GM21737 (cell line): Measurements from ENCODE around the gene SLAIN2.

Source experiments
- ATAC-seq: cut with Tn5 transposase; IDR thresholded peaks from one replicate; pipeline ENCODE4 v1.9.1; 2021; ENCODE audit warnings: mild to moderate bottlenecking, moderate library complexity; ENCODE audit not compliant: unreplicated experiment

The SLAIN2 gene

DNA sequence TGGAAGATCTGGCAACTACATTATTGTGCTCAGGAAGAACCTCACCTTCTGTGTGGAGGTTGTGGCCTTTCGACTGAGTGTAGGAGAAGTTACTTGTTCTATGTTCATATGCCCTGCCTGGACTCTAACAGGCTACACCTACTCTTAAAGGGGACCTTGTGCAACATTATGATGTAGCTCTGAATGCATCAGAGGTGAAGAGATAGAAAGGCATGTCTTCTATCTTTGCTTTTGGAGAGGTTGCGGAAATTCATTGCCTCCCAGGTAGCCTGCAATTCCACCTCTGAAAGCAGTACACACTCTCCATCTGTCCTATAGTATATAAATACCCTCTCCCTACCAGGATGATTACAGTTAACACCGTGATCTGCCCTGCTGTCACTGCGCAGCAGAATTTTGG, 7.1 kb upstream of the SLAIN2 start:
- ATAC-seq = no peak

DNA sequence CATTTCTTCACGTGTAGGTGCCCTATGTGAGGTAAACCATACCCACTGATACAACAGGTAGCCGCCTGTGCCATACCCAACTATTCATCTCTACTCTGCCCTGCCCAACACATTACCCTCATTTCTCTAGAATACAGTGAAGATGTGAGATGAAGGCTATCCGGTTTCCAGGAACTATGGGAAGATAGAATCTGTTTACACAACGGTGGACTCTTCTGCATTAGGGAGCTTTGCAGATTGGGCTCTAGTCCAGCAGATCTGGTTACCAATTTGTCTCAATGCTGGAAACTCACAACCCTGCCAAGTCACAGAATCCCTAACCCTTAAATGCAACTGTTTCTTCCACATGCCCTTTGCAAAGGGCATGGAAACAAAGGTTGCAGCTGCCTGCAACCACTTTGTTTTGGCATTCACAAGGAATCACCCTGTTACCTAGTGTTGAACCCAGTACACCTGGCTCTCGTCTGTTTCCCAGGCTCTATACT, 6.4 kb upstream of the SLAIN2 start:
- no peak for ATAC-seq

DNA sequence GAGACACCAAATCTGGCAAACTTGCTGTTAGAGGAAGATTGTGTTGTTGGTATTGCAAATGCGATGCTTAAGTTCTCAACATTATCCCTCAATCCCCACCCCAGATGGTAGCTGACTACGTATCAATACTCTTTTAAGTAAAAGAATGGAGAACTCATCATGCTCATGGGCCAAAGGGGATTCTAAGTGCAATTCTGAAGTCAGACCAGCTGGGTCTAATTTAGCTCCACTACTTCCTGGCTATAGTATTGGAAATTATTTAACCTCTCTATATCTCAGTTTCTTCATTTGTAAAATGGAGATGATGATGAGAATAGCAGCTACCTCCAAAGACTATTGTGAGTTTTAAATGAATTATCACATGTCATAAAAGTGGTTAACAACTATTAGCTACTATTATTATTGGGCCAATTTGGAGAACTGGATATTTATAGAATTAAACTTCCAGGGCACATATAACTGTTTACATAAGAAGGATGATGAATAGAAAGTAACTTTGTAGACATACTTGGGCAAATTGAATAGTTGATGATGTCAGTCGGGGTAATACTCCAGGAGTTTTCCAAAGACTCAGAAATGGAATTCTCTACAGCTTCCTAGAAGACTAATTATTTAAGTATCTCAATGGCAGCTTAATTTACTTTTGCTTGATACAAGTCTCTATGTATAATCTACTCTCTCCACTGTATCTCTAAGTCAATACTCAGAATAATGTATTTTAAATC, 5.0 kb upstream of the SLAIN2 start:
- ATAC-seq = no peak

DNA sequence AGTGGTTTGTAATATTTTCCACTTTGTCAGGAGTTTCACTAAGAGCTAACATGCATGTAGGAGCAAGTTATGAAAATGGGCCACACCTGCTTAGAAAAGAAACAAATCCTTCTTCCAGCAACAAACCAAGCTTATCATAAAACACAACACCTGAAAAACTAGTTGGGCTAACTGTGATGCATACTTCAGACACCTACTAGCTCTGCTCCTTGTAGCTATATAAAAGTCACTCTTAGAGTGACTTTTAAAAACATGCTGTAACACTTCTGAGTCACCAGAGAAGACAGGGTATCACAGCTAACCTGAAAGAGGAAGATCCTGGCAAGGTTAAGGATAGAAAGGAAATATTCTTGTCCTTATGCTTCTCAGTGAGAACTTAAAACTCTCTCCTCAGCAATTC, 3.6 kb upstream of the SLAIN2 start:
- ATAC-seq = no peak

DNA sequence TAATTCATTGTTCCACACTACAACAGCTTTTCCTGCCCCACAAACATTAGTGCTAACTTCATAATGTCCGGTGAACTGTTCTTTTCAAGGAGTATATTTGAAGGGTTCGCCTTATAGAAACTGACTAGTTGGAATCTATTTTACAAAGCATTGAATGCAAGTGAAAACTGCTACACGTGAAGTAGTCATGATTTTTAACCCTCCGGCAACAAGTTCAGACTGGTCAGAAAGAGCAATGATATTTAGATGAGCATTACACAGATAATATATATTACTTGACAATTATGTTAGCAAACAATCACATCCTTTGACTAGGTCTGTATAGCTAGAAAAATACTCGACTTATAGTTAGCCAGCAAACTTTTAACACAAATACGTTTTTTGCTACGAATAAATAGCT, 1.7 kb upstream of the SLAIN2 start:
- no peak for ATAC-seq

DNA sequence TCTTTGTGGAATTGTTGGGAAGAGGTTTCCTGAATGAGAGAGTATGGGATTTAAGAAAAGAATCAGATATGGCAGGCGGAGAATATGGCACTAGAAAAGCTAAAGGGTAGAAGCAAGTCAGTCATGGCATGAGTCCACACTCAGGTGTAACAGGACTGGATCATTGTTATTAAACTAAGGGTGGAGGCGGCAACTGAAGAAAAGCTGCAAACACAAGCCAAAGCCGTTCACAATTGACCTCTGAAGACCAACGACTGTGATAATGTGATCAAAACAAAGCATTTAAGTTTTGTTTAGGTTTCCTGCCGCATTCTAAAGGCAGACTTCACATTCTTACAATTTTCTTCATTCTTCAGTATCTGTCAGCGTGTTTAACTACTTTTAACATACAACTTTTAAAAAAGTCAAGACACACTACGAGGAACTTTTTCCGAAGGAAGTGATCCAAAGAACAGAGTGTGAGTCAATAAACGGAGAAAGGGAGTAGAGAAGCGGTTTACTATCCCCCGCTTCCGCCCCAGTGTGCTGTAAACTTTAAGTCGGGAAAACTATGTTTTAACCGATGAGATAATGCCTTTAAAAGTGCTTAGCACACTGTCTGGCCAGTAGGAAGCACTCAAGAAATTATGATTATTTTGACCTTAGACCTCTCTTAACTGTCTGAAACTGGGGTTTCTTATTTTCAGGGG, 909 bp upstream of the SLAIN2 start:
- ATAC-seq = peak; percentile 1

DNA sequence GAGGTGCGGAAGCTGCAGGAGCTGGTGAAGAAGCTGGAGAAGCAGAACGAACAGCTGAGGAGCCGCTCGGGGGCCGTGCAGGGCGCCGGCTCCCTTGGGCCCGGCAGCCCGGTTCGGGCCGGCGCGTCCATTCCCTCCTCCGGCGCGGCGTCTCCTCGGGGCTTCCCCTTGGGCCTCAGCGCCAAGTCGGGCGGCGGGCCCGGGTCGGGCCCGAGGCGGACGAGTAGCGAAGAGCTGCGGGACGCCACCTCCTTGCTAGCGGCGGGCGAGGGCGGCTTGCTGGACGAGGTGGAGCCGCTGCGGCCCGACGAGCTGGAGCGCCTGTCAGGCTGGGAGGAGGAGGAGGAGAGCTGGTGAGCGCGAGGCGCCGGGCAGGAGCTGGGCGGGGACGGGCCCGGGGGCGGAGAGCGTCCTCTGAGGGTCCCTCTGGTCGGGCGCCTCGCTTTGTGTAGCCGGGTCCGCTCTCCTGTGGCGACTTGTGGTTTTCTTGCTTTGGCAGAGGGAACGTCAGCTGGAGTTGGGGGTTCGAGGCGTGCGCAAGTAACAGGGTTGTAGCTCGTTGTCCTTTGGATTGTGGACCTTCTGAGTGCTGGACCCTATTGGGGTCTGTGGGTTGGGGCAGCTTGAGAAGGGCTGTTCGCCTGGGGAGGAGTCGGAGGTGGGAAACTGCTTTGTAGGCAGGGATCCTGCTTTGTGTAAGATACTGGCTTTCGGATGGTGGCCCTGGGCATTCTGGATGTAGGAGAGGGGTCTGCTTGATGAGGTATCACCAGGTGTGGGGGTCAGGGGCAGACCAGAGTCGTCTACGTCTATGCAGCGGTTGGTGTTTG, 662 bp downstream of the SLAIN2 start:
- peak; percentile 23 for ATAC-seq

DNA sequence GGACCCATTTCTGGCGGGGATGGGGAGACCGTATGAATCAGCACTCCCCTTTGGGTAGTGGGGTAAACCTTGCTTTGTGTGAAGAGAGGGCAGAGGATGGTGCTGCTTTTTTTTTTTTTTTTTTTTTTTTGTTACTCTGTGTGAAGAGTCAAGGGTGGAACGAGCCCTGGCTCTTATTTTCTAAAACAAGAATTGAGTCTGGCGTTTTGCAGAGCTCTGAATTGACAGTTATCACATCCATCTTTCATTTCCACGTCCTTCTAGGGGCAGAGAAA, 1.2 kb downstream of the SLAIN2 start:
- ATAC-seq = no peak

DNA sequence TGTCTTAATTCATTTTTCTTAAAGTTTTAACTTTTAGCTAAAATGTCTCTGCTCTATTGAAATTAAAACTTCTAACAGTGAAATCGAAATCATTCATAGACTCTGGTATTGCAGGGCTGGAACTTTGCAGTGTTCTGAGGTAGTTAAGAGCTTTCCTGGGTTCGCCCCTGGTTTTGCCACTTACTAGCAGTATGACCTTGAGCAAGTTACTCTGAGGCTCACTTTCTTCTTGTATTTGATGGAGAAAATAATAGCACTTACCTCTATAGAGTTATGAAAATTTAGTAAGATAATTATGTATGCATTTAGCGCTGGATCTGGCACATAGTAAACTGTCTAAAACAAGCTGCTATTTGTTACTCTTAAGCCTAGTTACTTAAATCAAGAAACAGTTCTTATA, 1.7 kb downstream of the SLAIN2 start:
- ATAC-seq = no peak

DNA sequence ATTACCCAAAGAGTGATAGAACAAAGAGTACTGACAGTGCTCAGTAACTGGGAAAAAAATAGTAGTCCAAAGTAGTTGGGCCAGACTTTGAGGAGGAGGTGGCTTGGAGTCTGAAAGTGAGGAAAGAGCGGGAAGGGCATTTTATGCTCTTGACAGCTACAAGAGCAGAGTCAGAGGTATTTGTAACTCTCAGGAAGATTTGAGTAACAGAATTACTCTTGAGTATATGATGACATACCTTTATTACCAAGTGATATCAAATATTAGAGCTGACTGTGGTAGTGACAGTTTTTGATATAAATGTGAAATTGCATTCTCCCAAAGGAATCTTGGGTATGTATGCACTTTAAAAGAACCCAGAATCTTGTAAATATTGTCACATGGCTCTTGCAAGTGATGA, 2.2 kb downstream of the SLAIN2 start:
- no peak for ATAC-seq

DNA sequence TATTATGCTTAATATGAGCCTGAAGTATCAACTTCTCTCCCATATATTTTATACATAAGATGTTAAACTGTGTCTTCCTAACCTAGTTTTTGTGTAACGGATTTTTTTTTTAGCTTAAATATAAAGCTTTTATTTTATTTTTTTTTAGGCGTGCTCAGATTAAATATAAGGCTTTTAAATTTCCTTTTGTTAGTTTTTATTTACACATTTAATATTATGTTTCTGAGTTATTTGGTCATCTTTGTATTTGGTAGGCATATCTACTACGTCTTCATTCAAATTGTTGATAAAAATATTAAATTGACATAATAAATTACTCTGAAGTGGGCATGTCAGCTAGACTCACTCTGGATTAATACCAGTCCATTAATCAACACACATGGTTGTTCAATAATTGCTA, 4.2 kb downstream of the SLAIN2 start:
- no peak for ATAC-seq

DNA sequence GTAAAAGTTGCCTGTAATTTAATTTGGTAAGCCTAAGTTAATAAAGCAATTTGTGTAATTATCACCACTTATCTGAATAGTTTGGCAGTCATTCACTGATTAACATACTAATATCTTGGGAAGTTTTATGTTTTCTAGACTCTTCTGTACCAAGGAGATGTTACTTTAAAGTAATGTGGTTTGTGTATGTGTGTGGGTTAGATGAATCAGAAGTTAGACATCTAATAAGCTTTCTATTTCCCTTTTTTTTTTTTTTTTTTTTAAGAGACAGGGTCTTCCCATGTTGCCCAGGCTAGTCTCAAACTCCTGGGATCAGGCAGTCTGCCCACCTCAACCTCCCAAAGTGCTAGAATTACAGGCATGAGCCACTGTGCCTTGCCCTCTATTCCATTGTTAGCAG, 5.3 kb downstream of the SLAIN2 start:
- ATAC-seq = no peak

DNA sequence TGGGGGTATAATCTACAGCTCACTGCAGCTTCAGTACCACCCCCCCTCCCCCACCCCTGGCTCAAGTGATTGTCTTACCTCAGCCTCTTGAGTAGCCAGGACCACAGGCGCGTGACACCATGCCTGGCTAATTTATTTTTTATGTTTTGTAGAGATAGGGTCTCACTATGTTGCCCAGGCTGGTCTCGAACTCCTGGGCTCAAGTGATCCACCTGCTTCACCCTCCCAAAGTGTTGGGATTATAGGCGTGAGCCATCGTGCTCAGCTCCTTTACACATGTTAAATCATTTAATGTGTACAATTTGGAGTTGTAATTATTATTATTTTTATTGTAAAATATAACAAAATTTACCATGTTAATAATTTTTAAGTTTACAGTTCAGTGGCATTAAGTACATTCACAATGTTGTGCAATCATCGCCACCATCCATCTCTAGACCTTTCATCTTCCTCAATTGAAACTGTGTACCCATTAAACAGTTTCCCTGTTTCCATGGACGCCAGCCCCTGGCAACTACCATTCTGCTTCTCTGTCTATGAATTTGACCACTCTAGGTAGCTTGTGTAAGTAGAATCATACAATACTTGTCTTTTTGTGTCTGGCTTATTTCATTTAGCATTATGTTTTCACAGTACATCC, 6.1 kb downstream of the SLAIN2 start:
- no peak for ATAC-seq

DNA sequence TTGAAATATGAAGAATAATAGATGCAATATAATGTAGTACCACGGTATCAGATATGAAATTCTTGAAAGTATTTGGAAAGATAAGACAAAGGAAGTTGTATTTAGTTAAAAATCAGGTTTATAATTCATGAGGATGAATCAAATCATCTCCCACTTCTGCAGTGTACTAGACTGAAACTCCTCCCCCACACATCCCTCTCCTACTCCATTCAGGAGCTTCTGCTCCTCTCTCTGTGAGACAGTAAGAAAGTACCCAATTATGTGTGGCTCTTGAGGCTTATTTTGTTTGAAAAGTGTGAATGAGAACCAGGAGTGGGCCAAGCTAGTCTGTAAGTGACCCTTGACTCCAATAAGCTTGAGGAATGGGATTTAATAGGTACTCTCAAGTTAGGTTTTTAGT, 9.5 kb downstream of the SLAIN2 start:
- no peak for ATAC-seq

DNA sequence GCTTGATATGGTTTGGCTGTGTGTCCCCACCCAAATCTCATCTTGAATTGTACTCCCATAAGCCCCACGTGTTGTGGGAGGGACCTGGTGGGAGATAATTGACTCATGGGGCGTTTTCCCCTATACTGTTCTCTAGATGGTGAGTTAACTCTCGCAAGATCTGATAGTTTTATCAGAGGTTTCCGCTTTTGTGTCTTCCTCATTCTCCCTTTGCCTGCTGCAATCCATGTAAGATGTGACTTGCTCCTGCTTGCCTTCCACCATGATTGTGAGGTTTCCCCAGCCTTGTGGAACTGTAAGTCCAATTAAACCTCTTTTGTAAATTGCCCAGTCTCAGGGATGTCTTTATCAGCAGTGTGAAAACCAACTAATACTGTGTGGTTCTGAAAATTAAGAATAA, 11.5 kb downstream of the SLAIN2 start:
- no peak for ATAC-seq

DNA sequence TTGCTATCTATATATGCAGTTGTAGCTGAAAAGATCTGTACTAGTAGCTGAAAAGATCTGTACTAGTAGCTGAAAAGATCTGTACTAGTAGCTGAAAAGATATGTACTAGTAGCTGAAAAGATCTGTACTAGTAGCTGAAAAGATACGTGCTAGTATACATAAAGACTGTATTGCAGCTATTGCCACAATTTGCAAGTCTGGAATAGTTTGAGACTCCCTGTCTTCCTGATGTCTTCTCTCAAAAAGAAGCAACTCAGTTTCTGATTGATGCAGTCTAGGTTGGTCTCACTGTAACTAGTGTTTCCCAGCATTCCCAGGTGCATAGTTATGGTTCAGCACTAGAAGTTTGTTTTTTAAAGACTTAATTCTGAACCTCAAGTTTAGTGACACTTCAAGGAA, 15.0 kb downstream of the SLAIN2 start:
- no peak for ATAC-seq

DNA sequence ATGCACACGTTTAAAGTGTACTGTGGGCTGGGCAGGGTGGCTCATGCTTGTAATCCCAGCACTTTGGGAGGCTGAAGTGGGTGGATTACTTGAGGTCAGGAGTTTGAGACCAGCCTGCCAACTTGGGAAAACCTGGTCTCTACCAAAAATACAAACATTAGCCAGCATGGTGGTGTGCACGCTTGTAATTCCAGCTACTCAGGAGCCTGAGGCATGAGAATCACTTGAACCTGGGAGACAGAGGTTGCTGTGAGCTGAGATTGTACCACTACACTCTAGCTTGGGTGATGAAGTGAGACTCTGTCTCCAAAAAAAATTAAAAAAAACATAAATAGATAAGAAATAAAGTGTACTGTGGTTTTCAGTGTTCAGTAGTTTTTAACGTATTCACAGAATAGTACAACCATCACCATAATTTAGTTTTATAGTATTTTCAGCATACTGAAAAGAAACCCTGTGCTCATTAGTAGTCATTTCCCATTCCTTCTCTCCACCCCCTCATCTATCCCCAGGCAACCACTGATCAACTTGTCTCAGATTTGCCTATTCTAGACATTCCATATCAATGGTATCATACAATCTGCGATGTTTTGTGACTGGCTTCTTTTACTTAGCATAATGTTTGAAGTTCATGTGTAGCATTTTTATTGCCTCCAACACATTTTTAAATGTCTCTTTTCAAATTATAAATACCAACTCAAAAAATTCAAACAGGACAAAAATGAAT, 19.1 kb downstream of the SLAIN2 start:
- no peak for ATAC-seq

DNA sequence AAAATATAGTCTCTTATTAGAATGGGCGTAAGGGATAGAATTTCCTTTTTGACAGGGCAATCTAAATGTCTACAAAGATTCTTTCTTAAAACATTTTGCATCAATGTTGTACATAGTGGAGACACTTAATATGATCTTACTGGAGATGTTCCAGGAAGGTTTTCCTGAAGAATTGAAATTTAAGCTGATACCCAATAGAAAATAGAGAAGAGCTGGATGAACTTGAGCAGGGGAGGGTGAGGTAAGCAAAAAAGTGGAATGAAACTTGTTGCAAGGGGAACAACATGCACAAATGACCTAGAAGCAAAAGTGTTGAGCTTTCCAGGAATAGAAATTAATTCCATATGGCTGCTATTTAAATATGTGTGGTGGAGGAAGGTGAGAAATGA, 19.7 kb downstream of the SLAIN2 start:
- no peak for ATAC-seq

DNA sequence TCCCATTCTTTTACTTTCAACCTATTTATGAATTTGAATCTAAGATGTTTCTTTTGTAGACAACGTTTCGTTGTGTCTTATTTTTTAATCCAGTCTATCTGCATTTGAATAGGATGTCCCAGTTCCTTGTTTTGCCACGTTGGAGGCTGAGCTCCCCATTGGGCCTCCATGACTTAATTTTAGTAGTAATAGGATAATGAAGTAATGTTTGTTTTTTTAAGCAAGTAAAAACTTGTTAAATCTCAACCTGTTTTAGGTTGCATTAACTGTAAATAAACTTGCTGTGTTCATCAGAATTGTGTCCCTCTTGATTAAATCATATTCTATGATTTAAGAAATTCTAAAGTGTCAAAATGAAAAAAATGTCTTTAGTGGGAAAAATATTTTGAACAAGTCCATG, 25.3 kb downstream of the SLAIN2 start:
- no peak for ATAC-seq

DNA sequence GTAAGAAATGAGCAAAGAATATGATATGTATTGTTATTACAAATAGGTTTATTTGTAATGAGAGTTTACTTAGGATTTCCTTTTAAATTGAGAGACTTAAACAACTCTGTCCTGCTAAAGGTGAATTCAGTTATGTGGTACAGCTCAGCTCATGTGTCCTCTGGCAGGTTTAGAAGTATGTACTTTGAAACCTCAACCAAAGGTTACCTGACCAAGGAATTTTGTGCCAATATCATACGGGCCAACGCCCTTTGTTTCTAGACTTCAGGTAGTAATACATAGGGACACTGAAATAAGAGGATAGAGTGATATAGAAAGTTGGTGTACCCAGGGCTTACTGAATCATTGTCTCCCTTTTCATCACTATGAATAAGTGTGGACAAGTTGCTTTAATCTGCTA, 25.7 kb downstream of the SLAIN2 start:
- no peak for ATAC-seq

DNA sequence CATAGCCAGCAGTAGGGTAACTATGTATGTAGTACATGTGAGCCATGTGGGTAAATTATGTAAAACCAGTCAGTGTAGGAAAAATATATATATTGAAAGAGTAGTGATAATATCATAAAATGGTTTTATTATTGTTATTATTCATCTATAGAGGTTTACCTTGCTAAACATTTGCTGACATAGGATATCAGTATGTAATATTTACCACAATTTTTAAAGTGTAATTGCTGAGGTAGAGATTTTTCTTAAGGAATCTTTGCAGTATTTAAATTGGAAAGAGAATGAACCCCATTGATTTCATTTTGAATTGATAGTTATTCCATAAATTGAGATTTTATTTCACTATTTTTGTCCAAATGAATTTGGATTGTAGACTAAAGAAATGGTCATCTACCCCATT, 27.1 kb downstream of the SLAIN2 start:
- no peak for ATAC-seq
